Measurements from ENCODE around the gene ADGB.
"Not testable (repeated sequence)": the region's sequence is repeated elsewhere in the genome, so short reads cannot be mapped to it uniquely, and the experiment has no call there.

- not testable (repeated sequence) for TF ChIP-seq CTCF (IDR thresholded peaks at IDR 0.05; ENCODE audit: insufficient read depth, low read length); GABPA (IDR thresholded peaks at IDR 0.05; ENCODE audit: low read depth); POLR2AphosphoS5 (IDR thresholded peaks at IDR 0.05; ENCODE audit: low read depth); SPI1 (IDR thresholded peaks at IDR 0.05; ENCODE audit: borderline replicate concordance, low read depth)
Measured at GRCh38 chr6:146809014-146809413, 210.2 kb downstream of the ADGB start.
